ENCODE data around the gene C17orf113. TPM values are rescaled to one million over a fixed set of nuclear protein-coding genes. Genes with fewer than 3 reads are reported as not detected.
"Not testable (repeated sequence)": the region's sequence is repeated elsewhere in the genome, so short reads cannot be mapped to it uniquely, and the experiment has no call there.

C17orf113 gene
- total RNA-seq, 2 donors from 2014 or later = 0.21 to 0.54 TPM

- Histone ChIP-seq H3K36me3 (peaks cover 21% of the 10 kb centered on the region), H3K4me1 (ENCODE audit: control insufficient read depth in 1 of 2, low read depth in 2 of 2) (peaks cover 9 to 26% of the 10 kb centered on the region in 2 donors), H3K27me3 (replicated peaks; ENCODE audit: insufficient read depth) (no peaks in the 10 kb centered on the region), H3K4me3 (no peak overlapping the region), H3K9me3 (no peaks in the 10 kb centered on the region), H3K27ac (no peak overlapping the region)
- TF ChIP-seq, protein P1, sequence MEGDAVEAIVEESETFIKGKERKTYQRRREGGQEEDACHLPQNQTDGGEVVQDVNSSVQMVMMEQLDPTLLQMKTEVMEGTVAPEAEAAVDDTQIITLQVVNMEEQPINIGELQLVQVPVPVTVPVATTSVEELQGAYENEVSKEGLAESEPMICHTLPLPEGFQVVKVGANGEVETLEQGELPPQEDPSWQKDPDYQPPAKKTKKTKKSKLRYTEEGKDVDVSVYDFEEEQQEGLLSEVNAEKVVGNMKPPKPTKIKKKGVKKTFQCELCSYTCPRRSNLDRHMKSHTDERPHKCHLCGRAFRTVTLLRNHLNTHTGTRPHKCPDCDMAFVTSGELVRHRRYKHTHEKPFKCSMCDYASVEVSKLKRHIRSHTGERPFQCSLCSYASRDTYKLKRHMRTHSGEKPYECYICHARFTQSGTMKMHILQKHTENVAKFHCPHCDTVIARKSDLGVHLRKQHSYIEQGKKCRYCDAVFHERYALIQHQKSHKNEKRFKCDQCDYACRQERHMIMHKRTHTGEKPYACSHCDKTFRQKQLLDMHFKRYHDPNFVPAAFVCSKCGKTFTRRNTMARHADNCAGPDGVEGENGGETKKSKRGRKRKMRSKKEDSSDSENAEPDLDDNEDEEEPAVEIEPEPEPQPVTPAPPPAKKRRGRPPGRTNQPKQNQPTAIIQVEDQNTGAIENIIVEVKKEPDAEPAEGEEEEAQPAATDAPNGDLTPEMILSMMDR (IDR thresholded peaks at IDR 0.05) = no peak
- no peak for ATAC-seq (ENCODE audit: insufficient number of reproducible peaks, low FRiP score, low read depth)
- DNase-seq (ENCODE audit: low spot score) = no peak
Measured at GRCh38 chr17:42025936-42026335, 24.5 kb downstream of the C17orf113 start.

DNA sequence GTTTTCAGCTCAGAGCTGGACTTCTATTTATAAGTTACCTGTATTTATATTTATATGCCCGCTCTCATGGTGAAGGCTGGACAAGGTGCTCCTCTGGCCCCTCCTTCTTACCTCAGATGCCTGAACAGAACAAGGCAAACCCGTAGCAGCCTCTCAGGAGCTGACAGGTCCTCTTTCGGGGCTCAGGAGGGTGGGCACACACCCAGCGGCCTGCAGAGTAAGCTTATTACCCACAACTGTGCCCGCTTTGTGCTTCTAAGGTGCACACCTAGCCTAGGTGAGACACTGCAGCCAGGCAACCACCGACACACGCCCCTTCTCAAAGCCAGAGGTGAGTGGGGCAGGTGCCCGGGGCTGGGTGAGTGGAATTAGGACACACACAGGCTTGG, 25.2 kb downstream of the C17orf113 start:
- DNase-seq (ENCODE audit: low spot score) (no peak), ATAC-seq (ENCODE audit: insufficient number of reproducible peaks, low FRiP score, low read depth) (no peak)
- no peaks in the 10 kb centered on the region for H3K9me3 ChIP-seq
- peak overlapping the region; percentile 45 for H3K4me3 ChIP-seq
- TF ChIP-seq, protein P1 (IDR thresholded peaks at IDR 0.05) = peak; percentile 2
- peaks cover 21% of the 10 kb centered on the region for H3K36me3 ChIP-seq
- H3K27ac ChIP-seq = peak overlapping the region in 1 of 2 donors; percentile 47
- H3K4me1 ChIP-seq (ENCODE audit: control insufficient read depth in 1 of 2, low read depth in 2 of 2) = peaks cover 15 to 32% of the 10 kb centered on the region in 2 donors
- H3K27me3 ChIP-seq (replicated peaks; ENCODE audit: insufficient read depth) = no peaks in the 10 kb centered on the region

- H3K36me3 ChIP-seq = peaks cover 21% of the 10 kb centered on the region
- TF ChIP-seq, protein P1 (IDR thresholded peaks at IDR 0.05) = no peak
- H3K4me1 ChIP-seq (ENCODE audit: control insufficient read depth in 1 of 2, low read depth in 2 of 2) = peaks cover 21 to 32% of the 10 kb centered on the region in 2 donors
- no peaks in the 10 kb centered on the region for H3K9me3 ChIP-seq
- H3K4me3 ChIP-seq = no peak overlapping the region
- H3K27me3 ChIP-seq (replicated peaks; ENCODE audit: insufficient read depth) = no peaks in the 10 kb centered on the region
- DNase-seq (ENCODE audit: low spot score) (no peak), ATAC-seq (ENCODE audit: insufficient number of reproducible peaks, low FRiP score, low read depth) (no peak)
- peak overlapping the region in 1 of 2 donors; percentile 37 for H3K27ac ChIP-seq
Measured at GRCh38 chr17:42023524-42024349, 26.7 kb downstream of the C17orf113 start.

- H3K4me3 ChIP-seq = peak overlapping the region; percentile 97
- H3K36me3 ChIP-seq = peaks cover 21% of the 10 kb centered on the region
- not testable (repeated sequence) for ATAC-seq (ENCODE audit: insufficient number of reproducible peaks, low FRiP score, low read depth); H3K27me3 ChIP-seq (replicated peaks; ENCODE audit: insufficient read depth); H3K9me3 ChIP-seq; DNase-seq (ENCODE audit: low spot score)
- H3K27ac ChIP-seq = peak overlapping the region in 1 of 2 donors; percentile 13
- H3K4me1 ChIP-seq (ENCODE audit: control insufficient read depth in 1 of 2, low read depth in 2 of 2) = peaks cover 23 to 45% of the 10 kb centered on the region in 2 donors
Measured at GRCh38 chr17:42020845-42021244, 29.6 kb downstream of the C17orf113 start.

DNA sequence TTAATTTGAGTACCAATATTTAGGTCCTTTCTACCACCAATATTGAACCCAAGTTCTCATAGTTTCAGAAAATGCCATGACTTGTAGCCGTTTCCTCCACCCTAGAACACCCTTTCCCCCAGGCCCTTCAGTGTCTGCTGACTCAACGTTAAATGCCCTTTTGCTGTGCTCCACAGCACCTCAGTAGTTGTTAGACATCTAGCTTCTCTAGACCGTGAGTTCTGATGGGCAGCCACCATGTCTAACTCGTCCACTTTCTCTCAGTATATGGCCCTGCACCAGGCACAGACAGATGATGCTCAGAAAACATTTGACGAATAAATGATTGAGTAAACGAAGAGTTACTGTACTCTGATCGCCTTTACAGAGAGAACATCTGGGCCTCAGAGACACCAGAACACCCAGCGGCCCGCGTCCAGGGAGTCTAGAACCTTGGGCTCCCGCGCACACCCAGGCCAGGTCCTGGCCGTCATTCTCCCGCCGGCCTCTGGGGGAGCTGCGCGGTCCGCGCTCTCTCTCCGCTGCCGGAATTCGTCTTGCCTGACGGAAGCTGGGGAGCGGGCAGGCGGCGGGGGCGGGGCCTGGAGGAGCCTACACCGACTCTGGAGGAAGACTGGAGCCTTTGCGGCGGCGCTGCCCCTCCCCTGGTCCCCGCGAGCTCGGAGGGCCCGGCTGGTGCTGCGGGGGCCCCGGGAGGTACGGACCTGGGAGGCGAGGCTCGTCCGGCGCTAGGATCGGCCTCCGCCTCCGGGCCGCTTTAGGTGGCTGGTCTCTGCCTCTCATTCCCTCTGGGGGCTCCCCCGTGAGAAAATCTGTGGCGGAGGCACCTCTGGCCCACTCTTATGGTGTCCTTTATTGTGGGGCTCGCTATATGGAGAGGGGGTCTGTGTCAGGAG, 30.6 kb downstream of the C17orf113 start, which contains the start of gene NKIRAS2:
Gene NKIRAS2 (plus strand): TSS at position 582 of the 896 bp plus-strand sequence. CDS start 1,488 bp downstream, outside the sequence.
- peak; percentile 67 for DNase-seq (ENCODE audit: low spot score)
- Histone ChIP-seq H3K36me3 (peaks cover 21% of the 10 kb centered on the region), H3K9me3 (no peaks in the 10 kb centered on the region), H3K27ac (peak within 1 kb of the TSS; percentile 43 to 76), H3K4me1 (ENCODE audit: control insufficient read depth in 1 of 2, low read depth in 2 of 2) (peaks cover 29 to 47% of the 10 kb centered on the region in 2 donors), H3K4me3 (peak within 1 kb of the TSS; percentile 97), H3K27me3 (replicated peaks; ENCODE audit: insufficient read depth) (no peaks in the 10 kb centered on the region)
- ATAC-seq (ENCODE audit: insufficient number of reproducible peaks, low FRiP score, low read depth) = peak; percentile 41
- TF ChIP-seq, protein P1 (IDR thresholded peaks at IDR 0.05) = peak; percentile 98
